GM19099 (cell line): ENCODE data around the gene GRPR.

Experiments
- POLR2A ChIP-seq: IDR thresholded peaks from 3 replicates; pipeline ENCODE4 v1.6.1; 2011; ENCODE audit warnings: low read depth; ENCODE audit not compliant: insufficient read length; ENCODE audit errors: extremely low read depth

GRPR gene

GRCh38 chrX:16123222-16123786 lies at the start of gene GRPR:
Gene GRPR (plus strand): TSS chrX:16123565. CDS start chrX:16123954, 389 bp downstream.
- peak; percentile 14 for TF ChIP-seq POLR2A

GRCh38 chrX:16075087-16075486 lies 48.3 kb upstream of the GRPR start:
- no peak for TF ChIP-seq POLR2A

- TF ChIP-seq POLR2A, result no peak
Measured at GRCh38 chrX:16076834-16077233, 46.5 kb upstream of the GRPR start.

- TF ChIP-seq POLR2A, result no peak
Measured at GRCh38 chrX:16077811-16078210, 45.6 kb upstream of the GRPR start.

DNA sequence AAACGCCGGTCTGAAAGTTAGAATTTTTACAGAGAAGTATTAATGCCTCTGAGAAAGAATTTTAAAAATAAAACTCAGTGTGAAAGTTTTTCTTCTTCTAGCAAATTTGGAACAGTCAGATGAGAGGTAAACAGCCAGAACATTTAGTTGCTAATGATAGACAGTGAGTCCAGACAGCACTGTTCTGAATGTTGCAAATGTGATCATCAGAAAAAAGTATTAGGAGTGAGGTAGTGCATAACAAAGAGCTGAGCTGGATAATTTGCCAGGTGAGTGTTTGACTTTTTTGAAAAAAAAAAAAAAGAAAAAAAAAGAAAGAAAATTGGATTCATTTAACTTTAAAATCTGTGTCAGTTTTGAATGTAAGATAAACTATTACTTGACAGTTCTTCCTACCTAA lies 42.0 kb upstream of the GRPR start:
- TF ChIP-seq POLR2A, result no peak

DNA sequence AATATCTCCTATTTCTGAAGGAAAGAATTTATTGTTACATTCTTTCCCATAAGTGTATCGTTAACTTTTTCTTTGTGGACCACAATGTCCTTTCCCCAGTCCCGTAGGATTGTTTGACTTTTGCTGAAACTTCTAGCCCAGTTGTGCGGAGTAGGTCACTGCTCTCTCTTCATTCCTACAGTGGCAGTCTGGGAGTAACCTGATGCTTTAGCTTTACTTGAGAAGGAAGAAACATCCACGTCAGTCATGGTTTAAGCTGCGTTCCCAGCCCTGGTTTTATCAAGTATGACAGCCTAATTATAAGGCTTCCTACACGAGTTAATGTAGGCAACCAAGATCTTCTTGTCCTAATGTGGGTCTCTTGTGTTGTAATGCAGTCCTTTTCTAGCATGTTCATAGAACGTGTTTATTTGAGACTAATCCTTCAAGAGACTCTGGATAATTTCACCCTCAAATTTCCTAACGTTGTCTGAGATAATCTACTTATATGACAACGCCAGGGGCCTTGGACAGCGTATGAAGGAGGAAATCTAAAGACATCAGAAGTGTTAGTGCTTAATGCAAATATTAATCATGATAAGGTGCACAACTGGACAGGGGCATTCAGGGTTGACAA lies 40.8 kb upstream of the GRPR start:
- TF ChIP-seq POLR2A, result no peak

- TF ChIP-seq POLR2A, result no peak
Measured at GRCh38 chrX:16087076-16087475, 36.3 kb upstream of the GRPR start.

- no peak for TF ChIP-seq POLR2A
Measured at GRCh38 chrX:16089086-16089485, 34.3 kb upstream of the GRPR start.

GRCh38 chrX:16096141-16096540 lies 27.2 kb upstream of the GRPR start:
- no peak for TF ChIP-seq POLR2A

- TF ChIP-seq POLR2A, result no peak
Measured at GRCh38 chrX:16100673-16101072, 22.7 kb upstream of the GRPR start.

GRCh38 chrX:16101581-16101980 lies 21.8 kb upstream of the GRPR start:
- TF ChIP-seq POLR2A, result no peak

DNA sequence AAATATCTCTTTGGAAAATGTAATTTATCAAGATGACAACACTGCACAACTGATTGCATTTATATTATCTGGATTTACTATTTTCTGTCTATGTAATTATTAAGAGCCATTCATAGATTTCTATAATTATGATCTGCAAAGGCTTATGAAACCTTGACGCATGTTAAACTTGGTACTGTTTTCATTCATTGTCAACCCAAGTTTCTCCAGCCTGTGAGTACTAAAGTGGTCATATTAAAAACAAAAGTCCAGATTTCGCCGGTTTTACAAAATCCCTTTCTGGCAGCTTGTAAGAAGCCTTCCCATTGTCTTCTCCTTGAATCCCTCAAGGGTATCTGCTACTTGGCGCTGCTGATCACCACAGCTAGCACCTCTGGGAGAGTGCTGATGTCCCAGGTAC lies 19.7 kb upstream of the GRPR start:
- no peak for TF ChIP-seq POLR2A

DNA sequence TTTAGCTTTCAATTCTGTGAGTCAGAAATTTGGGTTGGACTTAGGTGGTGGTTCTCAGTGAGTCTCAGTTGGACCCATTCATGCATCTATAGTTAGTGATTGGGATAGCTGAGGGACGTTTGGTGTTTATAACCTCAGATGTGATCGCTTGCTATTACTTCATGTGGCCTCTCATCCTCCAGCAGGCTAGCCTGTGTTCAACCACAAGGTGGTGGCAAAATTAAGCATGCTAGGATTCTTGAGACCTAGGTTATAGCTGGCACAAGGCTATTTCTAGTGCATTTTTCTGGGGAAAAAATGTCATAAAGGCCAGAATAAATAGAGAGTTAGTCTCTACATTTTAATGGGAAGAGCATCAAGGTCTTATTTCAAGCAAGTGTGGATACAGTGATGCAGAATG lies 10.9 kb upstream of the GRPR start:
- TF ChIP-seq POLR2A, result no peak

- no peak for TF ChIP-seq POLR2A
Measured at GRCh38 chrX:16113978-16114565, 9.3 kb upstream of the GRPR start.

DNA sequence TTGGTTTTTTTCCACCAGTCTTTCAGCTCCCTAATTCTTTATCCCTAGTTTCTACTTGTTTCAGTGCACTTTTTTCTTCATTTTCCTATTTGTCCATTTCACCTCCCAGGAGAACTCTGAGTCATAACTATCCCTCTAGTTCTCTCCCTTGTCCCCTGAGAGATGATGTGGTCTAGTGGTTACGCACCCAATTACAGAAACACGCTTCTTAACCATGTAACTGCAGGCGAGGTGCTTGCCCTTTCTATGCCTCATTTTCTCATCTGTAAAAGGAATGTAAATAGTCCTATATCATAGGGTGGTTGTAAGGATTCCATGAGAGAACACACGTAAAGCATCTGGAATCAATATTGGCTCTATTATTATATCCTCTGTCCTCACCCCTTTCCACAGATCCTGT lies 8.8 kb upstream of the GRPR start:
- TF ChIP-seq POLR2A, result no peak
